HG03521 (cell line): Measurements from ENCODE around the gene RAP1GAP.
"Not testable (repeated sequence)": the region's sequence is repeated elsewhere in the genome, so short reads cannot be mapped to it uniquely, and the experiment has no call there.

ENCODE experiments used
- ATAC-seq: cut with Tn5 transposase; IDR thresholded peaks from one replicate; pipeline ENCODE4 v1.9.1; 2021; ENCODE audit warnings: mild to moderate bottlenecking, moderate library complexity; ENCODE audit not compliant: unreplicated experiment

The RAP1GAP gene

DNA sequence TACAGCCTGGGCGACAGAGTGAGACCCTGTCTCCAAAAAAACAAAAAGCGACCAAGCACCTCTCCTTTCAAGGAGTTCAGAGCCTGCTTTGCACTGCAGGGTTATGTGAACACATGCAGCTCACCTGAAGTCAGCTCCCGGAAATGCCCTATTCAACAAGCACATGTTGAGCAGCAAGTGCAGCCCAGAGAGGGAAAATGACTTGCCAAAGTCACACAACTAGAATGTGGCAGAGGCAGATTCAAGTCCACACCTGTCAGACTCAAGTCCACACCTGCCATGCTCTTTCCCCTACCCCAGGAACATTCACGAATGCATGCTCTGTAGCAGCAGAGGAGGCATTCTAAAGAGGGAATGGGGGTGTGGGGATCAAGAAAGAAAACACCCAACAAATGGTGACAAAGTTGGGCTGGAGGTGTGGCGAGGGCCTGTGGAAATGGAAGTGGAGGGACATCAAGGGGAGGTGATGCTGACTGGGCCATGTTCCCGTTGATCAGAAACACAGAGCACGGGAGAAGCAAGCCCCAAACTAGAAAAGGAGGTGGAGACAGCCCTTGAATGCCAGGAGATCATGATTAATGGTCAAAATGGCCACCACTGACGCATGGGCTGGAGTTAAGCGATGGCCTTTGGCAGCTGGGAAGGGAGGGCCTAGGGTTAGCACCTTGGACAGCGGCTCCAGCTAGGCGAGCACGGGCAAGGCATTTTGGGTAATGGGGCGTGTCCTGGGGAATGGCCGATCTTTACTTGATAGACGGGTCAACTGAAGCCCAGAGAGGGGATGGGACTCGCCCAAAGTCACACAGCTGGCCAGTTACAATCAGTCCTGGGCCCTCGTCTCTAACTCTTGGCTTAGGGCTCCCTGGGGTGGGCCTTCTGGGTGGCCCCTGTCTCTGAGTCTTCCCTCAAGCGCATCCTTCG lies 21.5 kb downstream of the RAP1GAP start:
- no peak for ATAC-seq

GRCh38 chr1:21645550-21645949 lies 23.6 kb downstream of the RAP1GAP start:
- ATAC-seq, result no peak

GRCh38 chr1:21644906-21645305 lies 24.3 kb downstream of the RAP1GAP start:
- no peak for ATAC-seq

- no peak for ATAC-seq
Observed at GRCh38 chr1:21644348-21644747, 24.8 kb downstream of the RAP1GAP start.

GRCh38 chr1:21643624-21644023 lies 25.5 kb downstream of the RAP1GAP start:
- ATAC-seq, result no peak

DNA sequence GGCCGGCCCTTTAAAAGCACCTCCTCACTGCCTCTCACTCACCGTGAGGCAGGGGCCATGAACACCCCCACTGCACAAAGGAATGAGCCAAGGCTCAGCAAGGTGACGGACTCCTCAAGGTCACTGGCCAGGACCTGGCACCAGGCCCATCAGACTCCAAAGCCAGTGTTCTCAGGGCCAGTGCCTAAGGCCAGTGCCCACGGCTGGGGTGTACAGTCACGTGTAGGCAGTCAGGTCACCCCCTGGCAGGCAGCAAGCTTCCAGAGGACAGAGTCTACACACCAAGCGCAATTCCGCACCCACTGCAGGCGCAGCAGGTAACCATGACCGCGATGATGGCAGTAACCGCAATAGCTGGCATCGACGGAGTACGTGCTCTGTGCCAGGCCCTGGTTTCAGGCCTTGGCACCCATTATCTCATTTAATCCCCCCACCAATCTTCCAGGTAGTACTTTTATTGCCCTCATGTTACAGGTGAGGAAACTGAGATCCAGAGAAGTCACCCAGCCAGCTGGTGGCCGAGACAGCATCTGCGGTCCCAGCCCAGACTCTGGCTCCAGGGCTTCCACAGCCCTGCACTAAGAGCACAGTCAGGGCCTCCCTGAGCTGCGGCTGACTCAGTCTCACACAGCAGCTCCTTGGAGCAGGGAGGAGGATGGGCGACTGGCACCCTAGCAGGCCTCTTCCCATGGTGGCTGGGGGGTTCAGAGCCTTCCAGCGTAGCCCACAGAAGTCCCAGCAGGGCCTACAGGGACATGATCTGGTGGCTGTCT lies 27.0 kb downstream of the RAP1GAP start:
- ATAC-seq, result no peak

GRCh38 chr1:21641537-21641936 lies 27.6 kb downstream of the RAP1GAP start:
- no peak for ATAC-seq

- ATAC-seq, result no peak
Observed at GRCh38 chr1:21641076-21641475, 28.1 kb downstream of the RAP1GAP start.

- ATAC-seq, result no peak
Observed at GRCh38 chr1:21640653-21641052, 28.5 kb downstream of the RAP1GAP start.

GRCh38 chr1:21639594-21640041 lies 29.5 kb downstream of the RAP1GAP start:
- no peak for ATAC-seq

GRCh38 chr1:21638531-21639341 lies 30.4 kb downstream of the RAP1GAP start:
- ATAC-seq, result no peak

GRCh38 chr1:21637514-21637913 lies 31.6 kb downstream of the RAP1GAP start:
- no peak for ATAC-seq

DNA sequence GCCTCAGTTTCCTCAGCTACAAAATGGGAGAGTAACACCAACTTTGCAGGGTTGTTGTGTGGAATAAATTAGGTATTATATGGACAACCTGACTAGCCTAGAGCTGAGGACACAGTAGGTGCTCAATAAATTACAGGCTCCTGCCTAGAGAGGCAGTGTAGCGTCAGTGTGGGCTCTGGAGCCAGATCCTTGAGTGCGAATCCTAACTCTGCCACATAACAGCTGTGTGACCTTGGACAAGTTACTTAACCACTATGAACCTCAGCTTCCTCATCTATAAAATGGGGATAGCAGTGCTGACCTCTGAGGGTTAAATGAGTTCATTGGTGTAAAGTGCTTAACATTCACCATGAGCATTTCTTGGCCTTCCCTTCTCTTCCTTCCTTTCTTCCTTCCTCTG lies 33.1 kb downstream of the RAP1GAP start:
- ATAC-seq, result no peak

DNA sequence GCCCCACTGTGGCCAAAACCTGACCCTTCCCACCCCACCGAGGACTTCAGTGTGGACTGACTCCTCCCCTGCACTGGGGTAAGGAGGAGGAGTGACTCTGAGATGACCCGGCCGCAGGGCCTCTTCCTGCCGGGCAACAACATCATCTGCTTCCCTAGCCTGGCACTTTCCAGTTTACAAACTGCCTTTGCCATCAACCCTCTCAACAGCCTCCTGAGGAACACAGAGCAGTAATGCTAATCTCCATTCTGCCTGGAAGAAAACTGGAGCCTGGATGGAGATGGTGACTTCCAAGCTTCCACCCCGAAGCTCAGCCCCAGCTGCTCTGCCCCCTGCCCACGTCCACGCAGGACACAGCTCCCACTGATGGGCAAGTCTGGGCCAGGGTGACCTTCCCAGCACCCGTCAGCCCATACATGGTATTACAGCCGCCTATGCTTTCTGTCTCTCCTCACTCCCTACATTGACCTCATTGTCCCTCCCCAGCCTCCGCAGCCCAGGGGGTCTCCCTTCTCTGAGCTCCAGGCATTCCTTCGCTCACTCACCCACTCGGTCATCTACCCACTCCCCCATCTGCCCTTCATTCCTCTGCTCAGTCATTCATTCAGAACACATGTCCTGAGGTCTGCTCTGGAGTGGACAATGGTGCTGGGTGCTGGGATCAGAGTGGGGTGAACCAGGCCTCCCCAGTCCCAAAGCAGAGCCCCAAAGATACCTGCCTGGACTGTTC lies 34.2 kb downstream of the RAP1GAP start:
- no peak for ATAC-seq

GRCh38 chr1:21633992-21634805 lies 35.0 kb downstream of the RAP1GAP start:
- ATAC-seq, result no peak

- ATAC-seq, result no peak
Observed at GRCh38 chr1:21633141-21633755, 35.9 kb downstream of the RAP1GAP start.

DNA sequence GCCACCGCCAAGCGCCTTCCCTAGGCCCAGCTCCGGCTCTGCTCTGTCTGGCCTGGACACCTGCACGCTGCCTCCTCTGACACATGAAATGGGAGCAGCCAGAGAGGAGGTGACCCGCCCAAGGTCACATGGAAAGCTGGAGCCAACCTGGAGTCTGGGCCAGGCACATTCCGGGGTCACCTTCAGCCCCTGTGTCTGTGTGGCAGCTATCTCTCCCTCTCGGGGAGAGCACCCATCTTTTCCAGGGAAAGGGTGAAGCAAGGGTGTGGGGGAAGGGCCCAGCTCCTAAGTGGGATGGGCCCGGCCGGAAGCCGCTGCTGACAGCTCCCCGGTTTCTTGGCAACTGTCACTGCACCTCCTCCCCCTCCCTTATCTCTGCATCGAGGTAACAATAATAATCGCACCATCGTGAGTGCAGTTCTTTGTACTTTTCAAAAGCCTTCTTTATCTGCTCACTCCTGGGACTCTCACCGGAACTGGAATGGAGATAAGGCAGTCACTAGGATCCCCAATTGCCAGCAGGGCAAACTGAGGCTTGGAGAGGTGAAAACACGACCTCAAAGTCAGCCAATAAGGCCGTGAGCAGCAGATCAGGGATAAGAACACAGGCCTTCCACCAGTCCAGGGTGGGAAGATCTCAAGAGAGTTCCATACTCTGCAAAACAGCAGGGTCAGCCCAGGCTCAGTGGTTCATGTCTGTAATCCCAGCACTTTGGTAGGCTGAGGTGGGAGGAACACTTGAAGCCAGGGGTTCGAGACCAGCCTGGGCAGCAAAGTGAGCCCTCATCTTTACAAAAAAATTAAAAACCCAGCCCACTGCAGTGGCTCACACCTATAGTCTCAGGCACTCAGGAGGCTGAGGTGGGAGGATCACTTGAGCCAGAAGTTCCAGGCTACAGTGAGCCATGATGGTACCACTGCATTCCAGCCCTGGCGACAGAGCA lies 36.9 kb downstream of the RAP1GAP start:
- no peak for ATAC-seq

DNA sequence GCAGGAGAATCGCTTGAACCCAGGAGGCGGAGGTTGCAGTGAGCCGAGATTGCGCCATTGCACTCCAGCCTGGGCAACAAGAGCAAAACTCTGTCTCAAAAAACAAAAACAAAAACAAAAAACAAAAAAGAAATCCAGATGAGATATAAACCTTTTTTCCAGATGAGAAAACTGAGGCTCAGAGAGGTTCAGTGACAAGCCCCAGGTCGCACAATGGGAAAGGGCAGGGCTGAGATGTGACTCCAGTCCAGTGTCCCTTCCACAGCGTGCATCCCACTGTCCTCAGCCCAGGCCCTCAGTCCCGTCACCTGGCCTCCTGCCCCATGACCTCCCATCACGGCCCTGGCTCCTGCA lies 37.6 kb downstream of the RAP1GAP start:
- ATAC-seq, result not testable (repeated sequence)
